Stomach (tissue), 19 donors: ENCODE measurements around the gene SCARB2. TPM values are rescaled to one million over a fixed set of nuclear protein-coding genes. Genes with fewer than 3 reads are reported as not detected.

ENCODE experiments used
- DNase-seq, 2 donors: peaks; one replicate each; pipeline versions ENCODE4 v3.0.0 to v3.0.0-alpha.2; 2013 to 2019
- H3K27ac ChIP-seq, 5 donors: fragments of 200-600 bp in 4 of 5; sonication (generic) in 4 of 5; one replicate each; pipeline ENCODE4 v1.5.1; 2013 to 2019; ENCODE audit warnings: mild to moderate bottlenecking in 1 of 5, moderate library complexity in 1 of 5
- H3K27me3 ChIP-seq, 3 donors: fragments of 200-600 bp; sonication (generic); one replicate each; pipeline ENCODE4 v1.5.1; 2017 to 2019; ENCODE audit warnings: mixed run types in 1 of 3
- H3K36me3 ChIP-seq, 4 donors: fragments of 200-600 bp; sonication (generic); 1 replicate in 3 of 4; 2 replicates in 1 of 4; pipeline ENCODE4 v1.5.1; 2016 to 2019
- H3K4me1 ChIP-seq, 4 donors: fragments of 200-600 bp; sonication (generic); one replicate each; pipeline ENCODE4 v1.5.1; 2016 to 2019
- H3K4me3 ChIP-seq, 4 donors: fragments of 200-600 bp; sonication (generic) in 3 of 4; one replicate each; pipeline ENCODE4 v1.5.1; 2016 to 2019; ENCODE audit warnings: mild to moderate bottlenecking in 1 of 4
- H3K9me3 ChIP-seq, 4 donors: fragments of 200-600 bp; sonication (generic); one replicate each; pipeline ENCODE4 v1.5.1; 2016 to 2019
- CTCF ChIP-seq, 7 experiments: fragments of 450-650 bp in 4 of 7; fragments of 200-600 bp in 3 of 7; sonication (generic) in 3 of 7; IDR thresholded peaks; one replicate each; pipeline ENCODE4 v1.5.1; 2016 to 2019; ENCODE audit warnings: antibody characterized with exemption in 7 of 7, control low read depth in 2 of 7, mild to moderate bottlenecking in 1 of 7
- EP300 ChIP-seq: sonication (generic); formaldehyde crosslinking; IDR thresholded peaks from one replicate; pipeline ENCODE4 v1.6.1; 2017; ENCODE audit warnings: antibody characterized with exemption
- POLR2A ChIP-seq, 4 donors: fragments of 450-650 bp; IDR thresholded peaks; one replicate each; pipeline ENCODE4 v1.6.1; 2016; ENCODE audit warnings: antibody characterized with exemption in 4 of 4, control low read depth in 2 of 4, mild to moderate bottlenecking in 1 of 4, moderate library complexity in 1 of 4
- POLR2AphosphoS5 ChIP-seq, 3 donors: sonication (generic); formaldehyde crosslinking; IDR thresholded peaks; one replicate each; pipeline ENCODE4 v1.6.1; 2016; ENCODE audit warnings: antibody characterized with exemption in 3 of 3
- WGBS, 5 donors: extraction: QIAGEN DNeasy Blood & Tissue Kit in 3 of 5; methylation state at CpG; one replicate each; pipeline versions ENCODE4 v1.1.5 to v1.1.7; 2013 to 2018; 5-methylcytosine and 5-hydroxymethylcytosine counted together
- intact Hi-C: fragments of 100-400 bp; cut with DNase I; formaldehyde crosslinking; loops from one replicate; pipeline ENCODE4 v1.15.1; 2023; ENCODE audit warnings: low total_unique reads
- long read RNA-seq, 10 donors: transcript quantifications; one replicate each; lab custom pipeline, GENCODE V29; 2026
- polyA plus RNA-seq, 3 donors: library from polyadenylated mRNA; stranded (reverse); fragments of 200-250 nt; gene quantifications; one replicate each; pipeline ENCODE4 v1.2.3, GENCODE V29; 2013
- total RNA-seq, 5 donors: library from RNA; depleted of rRNA; stranded (reverse); fragments of >200 nt; gene quantifications; one replicate each; pipeline versions ENCODE4 v1.1.0 to v1.2.3, GENCODE V29; 2014 to 2016
- donor health status: healthy with polysubstance abuse.
- donor health status: Bipolar disorder and iron deficiency.
- donor health status: healthy.

Gene SCARB2
- 100 to 1,000 TPM in 3 of 5 donors, 10 to 100 TPM in 2; 84.0 to 293 (median 161) TPM for total RNA-seq
- 10 to 100 TPM; 30.4 to 55.3 (median 42.7) TPM for polyA plus RNA-seq
- long read RNA-seq, donor 1, full-length matches to known transcripts, result 19 of 19 reads
- long read RNA-seq, donor 1, partial matches to known transcripts, result 0 of 19 reads
- long read RNA-seq, donor 1, other reads (novel, unspliced or antisense), result 0 of 19 reads
- long read RNA-seq, donor 2, full-length matches to known transcripts, result 37 of 37 reads
- long read RNA-seq, donor 2, partial matches to known transcripts, result 0 of 37 reads
- long read RNA-seq, donor 2, other reads (novel, unspliced or antisense), result 0 of 37 reads
- long read RNA-seq, donor 3, full-length matches to known transcripts, result 21 of 21 reads
- long read RNA-seq, donor 3, partial matches to known transcripts, result 0 of 21 reads
- long read RNA-seq, donor 3, other reads (novel, unspliced or antisense), result 0 of 21 reads
- long read RNA-seq, donor 4, full-length matches to known transcripts, result 3 of 3 reads
- long read RNA-seq, donor 4, partial matches to known transcripts, result 0 of 3 reads
- long read RNA-seq, donor 4, other reads (novel, unspliced or antisense), result 0 of 3 reads
- long read RNA-seq, donor 5, full-length matches to known transcripts, result 47 of 47 reads
- long read RNA-seq, donor 5, partial matches to known transcripts, result 0 of 47 reads
- long read RNA-seq, donor 5, other reads (novel, unspliced or antisense), result 0 of 47 reads
- long read RNA-seq, donor 6, result 0 reads
- long read RNA-seq, donor 7, full-length matches to known transcripts, result 42 of 42 reads
- long read RNA-seq, donor 7, partial matches to known transcripts, result 0 of 42 reads
- long read RNA-seq, donor 7, other reads (novel, unspliced or antisense), result 0 of 42 reads
- long read RNA-seq, donor 8, full-length matches to known transcripts, result 24 of 24 reads
- long read RNA-seq, donor 8, partial matches to known transcripts, result 0 of 24 reads
- long read RNA-seq, donor 8, other reads (novel, unspliced or antisense), result 0 of 24 reads
- long read RNA-seq, donor 9, full-length matches to known transcripts, result 25 of 31 reads
- long read RNA-seq, donor 9, partial matches to known transcripts, result 6 of 31 reads
- long read RNA-seq, donor 9, other reads (novel, unspliced or antisense), result 0 of 31 reads
- long read RNA-seq, donor 10, full-length matches to known transcripts, result 16 of 16 reads
- long read RNA-seq, donor 10, partial matches to known transcripts, result 0 of 16 reads
- long read RNA-seq, donor 10, other reads (novel, unspliced or antisense), result 0 of 16 reads

GRCh38 chr4:76213415-76214176, at the start of gene SCARB2:
Gene SCARB2, minus strand, starts transcription at chr4:76213824. Its CDS starts 281 bp downstream, at chr4:76213543.
- Histone ChIP-seq H3K27me3 (no peaks in the 10 kb centered on the region), H3K36me3 (no peaks in the 10 kb centered on the region), H3K4me3 (peak within 1 kb of the TSS; percentile 62 to 78 (median 74)), H3K4me1 (peaks cover 56 to 76% (median 72%) of the 10 kb centered on the region in 4 donors), H3K27ac (peak within 1 kb of the TSS; percentile 95 to 99 (median 97)), H3K9me3 (no peaks in the 10 kb centered on the region)
- TF ChIP-seq POLR2AphosphoS5 (IDR thresholded peaks at IDR 0.05) (peak; percentile 45 to 92 (median 79)), POLR2A (IDR thresholded peaks at IDR 0.05) (peak in 1 of 4 donors; percentile 19), CTCF (IDR thresholded peaks at IDR 0.05) (peak in 1 of 7 experiments; percentile 20), EP300 (no peak)
- DNase-seq, result peak; percentile 92 to 97
- 0% methylated on average over 6 to 94 of the region's 94 CpGs for WGBS, 5 donors
- intact Hi-C loops, result no loop called here

GRCh38 chr4:76260571-76260970, 46.9 kb upstream of the SCARB2 start:
- Histone ChIP-seq H3K27me3 (no peaks in the 10 kb centered on the region), H3K9me3 (no peaks in the 10 kb centered on the region), H3K36me3 (peaks cover 0 to 15% (median 4%) of the 10 kb centered on the region in 4 donors), H3K4me1 (no peaks in the 10 kb centered on the region), H3K4me3 (no peak overlapping the region), H3K27ac (no peak overlapping the region)
- DNase-seq, result no peak
- TF ChIP-seq POLR2A (IDR thresholded peaks at IDR 0.05) (no peak), POLR2AphosphoS5 (IDR thresholded peaks at IDR 0.05) (no peak), EP300 (no peak), CTCF (IDR thresholded peaks at IDR 0.05) (no peak)
- intact Hi-C loops, result no loop called here
- 0 to 63% (median 36%) methylated on average over 1 of the region's 1 CpG for WGBS, 5 donors

DNA sequence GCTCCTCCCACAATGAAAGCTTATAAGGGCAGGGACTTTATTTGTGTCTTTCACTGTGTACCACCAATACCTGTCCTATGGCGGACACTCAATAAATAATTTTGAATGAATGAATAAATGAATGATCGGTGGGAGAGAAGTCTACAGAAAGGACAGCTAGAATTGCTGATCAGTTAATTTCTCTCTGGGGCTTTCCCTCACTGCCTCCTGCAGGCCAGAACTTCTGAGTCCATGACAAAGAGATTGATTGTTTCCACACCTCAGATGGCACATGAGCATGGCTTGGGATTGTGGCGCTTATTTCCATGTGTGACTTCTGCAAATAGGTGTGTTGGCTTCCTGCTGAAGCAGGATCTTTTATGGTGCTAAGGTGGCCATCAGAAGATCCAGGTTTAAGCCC, 44.2 kb upstream of the SCARB2 start:
- Histone ChIP-seq H3K9me3 (no peaks in the 10 kb centered on the region), H3K4me3 (no peak overlapping the region), H3K27ac (no peak overlapping the region), H3K36me3 (peaks cover 0 to 6% (median 0%) of the 10 kb centered on the region in 4 donors), H3K4me1 (no peaks in the 10 kb centered on the region), H3K27me3 (no peaks in the 10 kb centered on the region)
- TF ChIP-seq POLR2AphosphoS5 (IDR thresholded peaks at IDR 0.05) (no peak), CTCF (IDR thresholded peaks at IDR 0.05) (no peak), POLR2A (IDR thresholded peaks at IDR 0.05) (no peak), EP300 (no peak)
- 86 to 99% (median 91%) methylated on average over 3 of the region's 3 CpGs for WGBS, 5 donors
- no peak for DNase-seq
- intact Hi-C loops, result no loop called here
